HG02870 (cell line): ENCODE results near the gene SEMA3A.

ENCODE experiments used
- ATAC-seq: cut with Tn5 transposase; IDR thresholded peaks from one replicate; pipeline ENCODE4 v1.9.1; 2021; ENCODE audit warnings: mild to moderate bottlenecking, moderate library complexity; ENCODE audit not compliant: unreplicated experiment

The SEMA3A gene

DNA sequence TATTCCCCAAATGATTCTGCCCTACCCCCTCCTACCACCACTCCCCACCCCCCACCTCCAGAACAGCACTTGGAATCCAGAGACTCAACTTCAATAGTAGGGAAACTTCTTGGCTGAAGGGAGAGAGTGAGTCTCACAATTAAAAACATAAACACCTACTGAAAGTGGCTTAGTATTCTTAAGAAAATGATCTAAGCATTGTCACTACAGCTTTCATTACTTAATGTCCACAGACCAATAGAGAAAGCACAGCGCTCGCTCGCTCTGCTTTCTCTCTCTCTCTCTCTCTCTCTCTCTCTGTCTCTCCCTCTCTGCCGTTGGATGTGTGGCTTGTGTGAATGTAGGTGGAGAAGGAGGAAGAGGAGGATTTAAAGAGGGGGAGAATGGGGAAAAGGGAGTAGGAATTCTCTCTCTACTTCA is 1.5 kb upstream of the SEMA3A start:
- ATAC-seq = no peak

DNA sequence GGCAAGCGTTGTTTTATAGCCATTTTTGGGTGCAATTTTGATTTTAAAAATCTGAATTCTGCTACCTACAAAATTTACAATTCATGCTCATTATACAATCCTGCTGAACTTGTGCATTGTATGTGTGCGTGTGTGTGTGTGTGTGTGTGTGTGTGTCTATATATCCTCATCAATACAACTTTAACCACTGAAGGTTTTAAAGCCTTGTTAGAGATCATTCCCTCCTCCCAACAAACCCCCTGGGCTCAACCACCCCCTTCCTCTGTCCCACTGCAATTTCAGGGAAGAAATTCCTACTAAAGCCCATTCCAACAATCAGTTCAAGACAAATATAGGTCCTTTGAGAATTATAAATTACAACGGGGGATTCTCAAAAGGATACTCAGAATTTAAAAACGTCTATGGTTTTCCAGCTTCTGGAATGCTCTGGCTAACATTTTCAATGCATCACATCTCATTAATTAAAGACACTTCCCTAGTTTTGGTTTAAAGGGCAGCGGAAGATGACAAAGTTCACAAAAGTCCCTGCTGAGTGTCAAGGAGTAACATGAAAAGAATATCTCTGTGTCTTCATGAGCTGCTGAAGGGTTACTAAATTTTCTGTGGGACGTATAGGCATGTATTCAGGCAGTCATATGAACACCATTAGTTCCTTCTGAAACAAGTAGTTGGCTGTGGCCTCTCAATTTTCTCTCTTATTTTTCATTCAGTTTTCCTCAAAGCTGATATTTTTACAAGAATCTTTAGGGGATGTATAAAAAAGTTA is 889 bp upstream of the SEMA3A start:
- no peak for ATAC-seq

DNA sequence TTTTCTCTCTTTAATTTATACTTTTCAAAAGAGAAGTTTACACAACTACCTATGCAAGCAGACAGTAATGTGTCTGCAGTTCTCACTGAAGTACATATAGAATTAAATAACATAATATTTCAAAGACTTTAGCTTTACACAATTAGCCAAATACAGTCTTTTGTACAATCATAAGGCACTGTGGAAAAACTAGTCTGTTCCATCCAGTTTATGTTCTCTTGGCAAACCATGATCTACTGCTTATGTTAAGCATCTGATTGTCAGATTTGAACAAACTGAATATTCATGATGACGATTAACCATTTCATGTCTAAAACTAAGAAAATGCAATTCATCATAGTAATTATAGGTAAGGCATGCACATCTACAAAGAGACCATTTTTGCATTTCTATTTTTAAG is 842 bp downstream of the SEMA3A start:
- ATAC-seq = no peak

DNA sequence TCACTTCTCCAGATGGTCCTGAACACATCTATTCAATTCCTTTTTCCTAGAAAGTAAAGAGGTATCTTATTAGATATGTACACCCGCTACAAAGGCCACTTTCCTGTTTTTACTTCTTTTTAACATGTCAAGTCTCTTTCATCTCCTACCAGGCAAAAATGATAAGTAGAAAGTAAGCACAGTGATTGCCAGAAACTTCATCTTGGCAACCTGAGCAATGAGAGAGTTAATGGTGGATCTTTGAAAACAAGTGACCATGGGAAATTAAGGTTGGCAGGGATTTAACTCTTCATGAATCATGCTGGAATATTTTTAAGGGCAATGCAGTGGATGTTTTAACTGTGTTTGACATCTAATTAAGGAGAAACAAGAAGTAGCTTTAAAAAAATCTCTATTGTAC is 2.7 kb downstream of the SEMA3A start:
- no peak for ATAC-seq

DNA sequence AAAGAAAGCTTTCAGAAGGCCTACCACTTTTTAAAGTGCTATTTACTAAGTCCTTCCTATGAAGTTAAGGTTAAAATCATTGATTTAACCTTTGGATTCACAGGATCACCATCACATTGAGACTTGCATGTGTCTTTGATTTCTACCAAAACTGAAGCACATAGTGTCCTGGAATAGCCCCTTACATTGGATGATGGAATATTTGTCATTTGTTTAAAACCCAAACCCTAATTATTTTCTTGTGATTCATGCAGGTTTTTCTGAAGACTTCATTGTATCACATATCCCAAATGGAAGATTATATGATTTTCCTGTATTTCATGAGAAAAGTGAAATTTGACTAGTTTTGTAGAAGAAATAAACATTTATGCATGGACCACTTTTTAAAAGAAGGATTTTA is 3.3 kb downstream of the SEMA3A start:
- no peak for ATAC-seq

DNA sequence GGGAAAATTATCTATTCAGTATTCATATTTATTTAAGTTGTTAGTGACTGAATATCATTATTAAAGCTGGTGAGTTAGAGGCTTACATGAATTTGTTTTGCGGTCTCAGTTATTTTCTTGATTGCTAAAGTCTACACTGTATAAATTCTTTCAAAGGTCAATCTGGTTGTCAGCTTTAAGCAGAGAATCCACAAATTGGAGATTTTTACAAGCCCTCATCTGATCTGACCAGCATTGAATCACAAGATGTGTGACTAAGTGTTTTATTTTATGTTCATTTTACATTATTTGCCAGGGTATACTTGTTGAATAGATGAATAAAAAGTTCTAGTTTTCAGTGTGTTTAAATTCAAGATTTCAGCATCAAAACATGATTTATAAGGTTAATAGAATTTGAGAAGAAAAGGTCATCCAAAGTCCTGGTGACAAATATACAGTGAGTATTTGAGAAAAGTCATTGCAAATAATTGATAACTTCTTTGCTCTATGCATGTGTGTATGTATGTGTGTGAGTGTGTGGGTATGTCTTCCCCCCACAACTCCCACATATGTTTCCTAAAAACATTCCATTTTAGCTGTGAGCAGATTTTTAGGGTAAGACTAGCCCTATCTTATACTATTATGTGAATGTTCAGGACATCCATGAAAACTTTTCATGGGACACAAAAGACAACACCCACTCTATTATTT is 4.4 kb downstream of the SEMA3A start:
- ATAC-seq = no peak

DNA sequence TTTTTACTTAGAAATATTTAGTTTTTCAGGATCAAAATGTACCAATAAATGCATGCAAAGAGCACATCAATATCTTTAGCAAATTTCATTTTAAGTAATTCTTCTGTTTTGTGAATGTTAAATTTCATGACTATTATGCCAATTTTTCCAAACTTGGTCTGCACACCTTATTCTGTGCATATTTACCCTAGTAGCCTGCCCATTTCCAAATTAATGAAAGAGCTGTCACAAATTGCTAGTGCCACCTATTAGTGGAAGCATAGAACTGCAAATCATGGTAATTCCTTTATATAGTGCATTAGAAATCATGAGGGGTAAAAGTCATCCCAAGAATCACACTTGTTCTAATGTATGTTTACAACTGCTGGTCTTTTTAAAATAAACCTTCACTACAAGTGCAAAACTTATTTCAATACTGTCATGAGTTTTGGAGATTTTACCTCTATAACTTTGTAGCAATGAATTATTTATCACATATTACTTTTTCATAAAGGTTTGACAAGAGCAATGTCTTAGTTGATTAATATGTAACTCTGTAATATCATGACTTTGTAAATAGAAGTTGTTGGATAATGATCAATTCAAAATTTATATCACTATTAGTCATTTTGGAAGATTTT is 5.7 kb downstream of the SEMA3A start:
- ATAC-seq = no peak

DNA sequence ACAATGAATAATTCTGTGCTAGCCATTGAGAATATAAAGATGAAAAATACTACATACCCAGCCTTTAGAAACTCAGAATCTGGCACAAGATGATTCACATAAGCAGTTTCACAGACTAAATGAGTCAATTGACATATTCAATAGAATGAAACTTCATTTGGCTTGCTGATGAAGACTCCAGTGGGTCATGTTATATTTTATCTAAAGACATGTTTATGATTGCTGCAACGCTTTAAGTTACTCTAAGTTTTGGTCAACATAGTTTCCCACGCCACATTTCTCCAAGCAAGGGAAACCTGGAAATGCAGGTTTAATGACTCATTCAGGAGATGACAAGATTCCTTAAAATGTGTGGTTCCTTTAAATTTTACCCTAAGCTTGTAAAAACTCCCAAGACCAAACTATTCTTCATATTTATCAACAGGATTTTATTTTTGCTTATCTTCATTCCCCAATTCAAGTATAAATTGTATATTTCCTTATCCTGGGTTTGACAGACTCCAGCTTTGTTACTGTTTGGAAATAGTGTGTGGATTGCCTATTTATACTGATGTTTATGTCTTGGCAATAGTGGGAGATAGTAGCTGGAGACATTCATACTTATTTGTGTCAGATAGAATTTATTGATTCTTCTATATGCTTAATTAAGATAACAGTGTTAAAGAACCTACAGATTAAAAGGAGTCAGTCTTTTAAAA is 6.6 kb downstream of the SEMA3A start:
- ATAC-seq = no peak

DNA sequence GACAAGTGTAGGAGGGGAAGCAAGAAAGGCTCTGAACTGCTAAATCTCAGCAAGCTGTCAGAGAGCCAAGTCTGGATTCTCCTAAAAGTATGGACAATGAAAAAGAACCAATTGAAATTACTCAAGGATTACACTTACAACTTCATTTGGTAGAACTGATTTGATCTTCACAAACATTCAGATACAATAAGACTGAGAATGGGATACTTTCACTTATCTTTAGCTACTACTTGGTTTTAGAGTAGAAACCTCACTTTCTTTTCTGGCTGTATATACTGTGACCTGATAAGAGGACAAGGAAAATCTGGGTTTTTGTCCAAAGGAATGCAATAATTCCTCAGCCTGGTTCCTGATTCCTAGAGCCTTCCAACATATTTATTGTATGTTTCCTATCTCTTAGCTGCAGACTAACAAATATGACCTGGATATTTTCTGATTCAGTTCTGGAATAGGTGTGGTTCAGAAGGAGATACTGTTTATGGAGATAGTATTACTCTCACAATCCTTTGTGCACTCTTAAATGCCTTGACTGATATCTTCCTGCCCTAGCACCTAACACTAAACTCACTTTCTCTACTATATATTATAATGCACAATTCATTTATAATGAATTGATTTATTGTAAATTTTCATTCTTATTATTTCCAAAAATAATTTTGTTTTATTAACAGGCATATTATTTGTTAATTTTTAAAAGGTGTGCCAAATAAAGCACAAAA is 7.3 kb downstream of the SEMA3A start:
- no peak for ATAC-seq

DNA sequence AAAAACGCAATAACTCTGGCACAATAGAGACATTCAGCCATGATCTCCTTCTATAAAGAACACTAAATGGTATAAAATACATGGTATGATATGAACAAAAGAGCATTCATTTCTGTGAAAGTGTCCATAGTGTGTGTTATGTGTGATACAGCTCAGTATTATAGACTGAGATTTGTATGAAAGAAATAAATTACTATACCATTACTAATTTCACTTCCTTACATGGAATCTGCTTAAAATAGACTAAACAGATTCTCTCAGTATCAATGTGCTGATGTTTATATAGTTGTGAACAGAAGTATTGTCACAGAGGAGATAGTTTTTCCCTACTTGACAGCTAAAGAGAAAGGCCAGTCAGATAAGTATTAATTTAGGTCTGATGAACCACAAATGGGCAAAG is 10.8 kb downstream of the SEMA3A start:
- no peak for ATAC-seq

DNA sequence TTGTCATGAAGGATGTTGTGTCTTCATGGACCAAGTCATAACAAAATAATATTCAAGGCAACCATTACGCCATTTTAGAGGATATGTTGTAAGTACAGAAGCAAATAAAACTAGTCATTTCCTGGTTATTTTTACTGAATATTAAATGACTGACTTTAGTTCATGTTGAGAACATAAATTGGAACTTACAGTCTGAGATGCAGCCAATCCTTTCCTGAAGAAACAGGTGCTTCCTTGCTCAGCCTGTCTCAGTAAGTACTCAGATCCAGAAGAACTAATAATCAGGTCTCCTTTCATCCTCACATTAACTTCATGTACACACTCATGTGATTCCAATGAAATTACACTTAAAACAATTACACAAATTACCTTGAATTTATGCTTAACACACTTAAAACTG is 12.3 kb downstream of the SEMA3A start:
- no peak for ATAC-seq

DNA sequence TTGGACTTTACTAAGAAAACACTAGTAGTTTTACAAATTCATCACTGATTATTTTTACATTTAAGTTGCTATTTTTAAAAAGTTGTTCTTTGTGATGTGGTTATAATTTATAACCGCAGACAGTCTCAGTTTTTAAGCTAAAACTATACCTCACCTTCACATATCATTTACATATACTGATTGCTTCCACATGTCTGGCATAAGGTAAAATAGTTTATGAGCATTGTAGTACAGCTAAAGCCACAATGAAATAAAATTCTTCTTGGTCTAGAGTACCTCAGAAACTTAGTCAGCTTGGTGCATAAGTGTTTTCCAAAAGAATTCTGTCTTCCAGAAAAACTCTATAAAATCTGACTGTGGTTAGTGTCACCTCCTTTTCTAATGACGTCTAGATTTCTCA is 13.0 kb downstream of the SEMA3A start:
- no peak for ATAC-seq

DNA sequence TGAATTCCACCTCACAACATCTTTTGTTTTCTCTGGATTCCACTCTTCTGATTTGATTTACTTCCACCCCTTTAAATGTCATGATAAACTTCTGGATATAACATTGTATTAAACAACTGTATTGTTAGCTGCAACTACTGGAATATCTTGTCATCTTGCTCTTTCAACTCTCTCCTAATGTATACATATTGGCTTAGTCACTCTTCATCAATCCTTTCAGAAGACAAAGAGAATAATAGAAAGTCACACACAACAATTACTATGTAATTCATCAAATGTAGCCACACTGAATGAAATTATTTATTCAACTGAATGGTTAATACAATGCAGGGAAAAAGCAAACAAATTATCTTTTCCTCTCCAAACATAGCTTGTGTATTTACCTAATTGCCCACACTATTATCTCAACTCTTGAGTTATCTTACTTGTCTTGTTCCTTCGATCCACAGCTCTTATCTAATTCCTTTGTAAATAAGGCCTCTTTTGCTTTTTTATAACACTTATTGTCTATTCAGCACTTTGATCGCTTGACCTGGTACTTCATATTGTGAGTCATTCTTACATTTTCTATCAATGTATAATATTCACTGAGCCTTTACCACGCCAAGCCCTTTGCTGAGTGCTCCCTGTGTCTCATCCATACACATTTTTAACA is 16.7 kb downstream of the SEMA3A start:
- ATAC-seq = no peak

DNA sequence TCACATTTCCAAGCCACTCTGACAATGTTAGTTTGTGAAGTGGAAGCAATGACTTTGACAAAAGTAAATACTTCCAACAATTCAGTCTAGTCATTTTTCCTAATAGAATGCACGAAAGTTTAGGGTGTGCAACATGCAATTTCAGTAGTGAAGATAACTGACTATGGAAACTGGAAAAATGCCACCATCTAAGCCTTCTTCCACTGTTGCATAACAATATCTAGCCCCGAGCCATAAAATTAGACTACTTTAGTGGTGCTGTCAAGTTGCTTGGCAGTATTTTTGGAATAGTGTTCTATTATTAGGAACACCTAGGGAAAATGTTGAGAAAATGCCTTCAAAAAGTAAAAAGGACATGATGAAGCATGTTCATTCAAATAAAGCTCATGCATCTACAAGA is 17.9 kb downstream of the SEMA3A start:
- no peak for ATAC-seq

DNA sequence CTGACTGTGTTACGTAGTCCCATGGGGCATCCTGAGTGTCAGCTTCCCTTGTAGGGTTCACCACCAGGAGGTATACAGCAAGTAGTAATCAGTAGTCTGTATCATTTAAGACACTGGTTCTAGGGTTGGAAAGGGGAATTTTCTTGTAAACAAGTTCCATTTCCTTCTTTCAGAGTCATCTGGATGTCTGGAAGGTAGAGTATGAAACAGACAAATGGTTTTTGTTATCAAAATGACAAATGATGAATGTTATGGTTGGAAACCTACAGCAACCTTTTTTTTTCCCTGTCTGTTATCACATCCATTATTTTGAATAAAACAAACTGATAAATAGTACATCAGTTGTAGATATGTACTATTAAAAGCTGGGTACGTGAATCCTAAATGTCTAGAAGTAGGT is 19.1 kb downstream of the SEMA3A start:
- no peak for ATAC-seq

DNA sequence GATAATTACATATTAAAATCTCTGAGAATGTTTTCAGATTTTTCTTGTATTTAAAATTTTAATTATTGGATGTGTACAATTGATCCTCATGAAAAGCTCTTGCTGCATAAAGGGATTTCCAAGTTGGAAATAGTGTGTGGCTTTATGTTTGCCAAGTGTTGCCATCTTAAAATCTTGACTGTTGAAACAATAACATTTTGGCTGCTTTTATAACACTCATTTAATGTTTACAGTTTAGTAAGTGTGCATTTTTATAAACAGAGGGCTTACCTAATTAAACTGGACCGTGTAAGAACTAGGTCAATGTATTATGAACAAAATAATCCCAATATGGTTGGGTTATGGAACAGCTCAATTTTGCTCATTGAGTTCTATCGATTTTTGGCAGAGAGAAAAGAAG is 23.9 kb downstream of the SEMA3A start:
- ATAC-seq = no peak

DNA sequence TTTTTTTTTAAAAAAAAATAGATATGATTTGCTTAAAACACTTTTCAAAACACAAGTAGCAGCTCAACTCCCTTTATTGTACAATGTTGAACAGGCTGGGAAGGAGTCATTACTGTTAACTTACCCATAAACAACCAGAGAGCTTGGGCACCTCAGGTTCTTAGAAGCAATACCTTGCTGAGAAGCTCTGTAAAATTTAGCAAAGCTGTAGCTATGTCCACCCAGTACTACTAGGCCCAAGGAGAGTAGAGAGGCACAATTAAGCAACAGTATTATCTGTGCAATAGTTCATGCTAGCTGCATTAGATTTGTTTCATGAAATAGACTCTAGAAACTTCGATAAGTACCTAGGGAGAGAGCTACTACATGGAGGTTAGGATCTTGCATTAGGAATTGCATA is 32.0 kb downstream of the SEMA3A start:
- no peak for ATAC-seq

DNA sequence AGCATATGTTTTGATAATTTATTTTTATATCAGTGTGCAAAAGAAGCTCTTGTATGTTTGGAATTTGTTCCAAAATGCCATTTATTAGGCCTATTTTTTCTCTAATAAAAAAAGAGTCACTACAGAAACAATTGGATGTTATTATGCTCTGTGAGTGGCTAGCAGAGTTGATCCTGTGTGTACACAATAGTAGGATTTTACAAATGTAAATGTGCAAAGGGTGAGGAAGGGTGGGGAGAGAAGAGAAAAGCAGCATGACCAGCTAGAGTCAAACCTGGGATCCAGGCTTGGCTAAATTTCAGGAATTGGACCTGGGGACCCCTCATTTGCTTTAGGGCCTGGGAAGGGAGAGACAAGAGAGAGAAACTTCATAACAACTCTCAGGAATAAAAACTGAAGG is 32.5 kb downstream of the SEMA3A start:
- no peak for ATAC-seq

DNA sequence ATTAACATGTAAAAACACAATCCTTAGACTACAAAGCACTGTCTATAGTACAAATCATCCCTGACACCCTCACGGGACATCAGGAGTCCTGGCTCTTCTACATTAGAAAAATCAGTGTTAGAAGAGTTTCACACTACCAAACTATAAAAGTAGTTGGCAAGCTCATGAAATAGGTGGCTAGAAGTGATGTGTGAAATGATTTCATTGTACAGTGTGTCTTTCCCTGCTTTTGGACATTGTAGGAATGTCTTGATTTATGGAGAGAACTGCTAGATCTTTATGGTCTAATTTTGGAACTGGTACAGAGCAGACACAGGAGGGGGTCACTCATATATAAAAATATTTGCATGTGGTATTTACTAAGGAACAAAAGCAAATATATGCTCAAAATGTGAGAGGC is 33.2 kb downstream of the SEMA3A start:
- no peak for ATAC-seq

DNA sequence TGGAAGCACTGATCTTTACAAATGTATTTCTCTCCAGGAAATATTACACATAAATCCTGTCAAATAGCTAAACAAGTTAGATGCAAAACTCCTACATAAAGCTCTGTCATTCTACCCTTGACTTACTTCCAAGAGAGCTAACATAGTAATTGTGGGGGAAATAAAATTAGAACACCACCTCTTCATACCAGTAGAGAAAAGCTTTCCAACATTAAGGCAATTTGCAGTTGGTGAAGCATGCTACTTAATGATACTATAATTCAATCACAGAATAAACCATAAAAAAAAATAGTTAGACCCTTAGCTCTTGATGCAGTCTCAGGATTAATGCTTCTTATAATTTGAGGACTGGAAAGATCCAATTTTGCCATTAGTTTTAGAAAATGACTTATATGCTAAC is 35.2 kb downstream of the SEMA3A start:
- ATAC-seq = no peak

DNA sequence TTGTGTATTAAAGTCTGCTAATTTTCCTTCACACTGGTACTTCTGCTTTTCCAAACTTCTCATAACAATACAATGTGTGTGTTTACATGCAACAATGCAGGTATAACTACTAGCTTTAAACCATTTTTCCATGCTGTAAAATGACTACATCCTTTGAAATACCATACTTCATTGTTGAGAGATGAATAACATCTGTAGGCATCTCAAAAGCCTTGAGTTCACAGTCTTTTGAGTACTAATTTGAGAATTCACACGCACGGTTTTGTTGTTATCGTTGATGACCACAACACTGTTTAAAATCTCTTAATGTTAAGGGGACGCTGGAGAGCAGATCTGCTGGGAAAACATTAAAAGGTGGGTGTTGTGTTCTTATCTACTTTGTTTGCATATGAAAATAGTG is 37.4 kb downstream of the SEMA3A start:
- ATAC-seq = no peak
